MM.1S (cell line): ENCODE data around the gene UBAP2L.
A peak's percentile ranks its signal among the peaks of the same experiment; 100 is the strongest.

ENCODE experiments used
- DNase-seq: peaks from one replicate; pipeline ENCODE4 v3.0.0-alpha.2; 2015
- H2AFZ ChIP-seq: fragments of 300-600 bp; sonication (generic); 2 replicates; pipeline ENCODE4 v1.6.0; 2016; ENCODE audit warnings: antibody characterized with exemption, low read length
- H3F3A ChIP-seq: fragments of 300-600 bp; sonication (generic); 2 replicates; pipeline ENCODE4 v1.6.1; 2016; ENCODE audit warnings: mild to moderate bottlenecking, antibody characterized with exemption, low read length, moderate library complexity, mixed read lengths; ENCODE audit not compliant: insufficient read depth
- H3K27ac ChIP-seq: fragments of 300-600 bp; sonication (generic); 2 replicates; pipeline ENCODE4 v1.5.1; 2016; ENCODE audit warnings: mild to moderate bottlenecking, low read length
- H3K27me3 ChIP-seq: fragments of 300-600 bp; sonication (generic); replicated peaks from 2 replicates; pipeline ENCODE4 v1.6.0; 2016; ENCODE audit warnings: low read length; ENCODE audit not compliant: insufficient read depth
- H3K36me3 ChIP-seq: fragments of 300-600 bp; sonication (generic); replicated peaks from 2 replicates; pipeline ENCODE4 v1.6.1; 2016; ENCODE audit warnings: mild to moderate bottlenecking, low read length, mixed read lengths; ENCODE audit not compliant: insufficient read depth
- H3K4me1 ChIP-seq: fragments of 300-600 bp; sonication (generic); 2 replicates; pipeline ENCODE4 v1.6.1; 2016; ENCODE audit warnings: low read length, mixed read lengths
- H3K4me2 ChIP-seq: fragments of 300-600 bp; sonication (generic); 2 replicates; pipeline ENCODE4 v1.6.0; 2016; ENCODE audit warnings: low read depth, low read length
- H3K4me3 ChIP-seq: fragments of 300-600 bp; sonication (generic); 2 replicates; pipeline ENCODE4 v1.5.1; 2016; ENCODE audit warnings: low read length, mixed read lengths
- H3K79me2 ChIP-seq: fragments of 300-600 bp; sonication (generic); 2 replicates; pipeline ENCODE4 v1.6.1; 2016; ENCODE audit warnings: mixed run types, low read length, mixed read lengths
- H3K9ac ChIP-seq: fragments of 300-600 bp; sonication (generic); 2 replicates; pipeline ENCODE4 v1.6.1; 2016; ENCODE audit warnings: low read length, mixed read lengths
- H3K9me2 ChIP-seq: fragments of 300-600 bp; sonication (generic); replicated peaks from 2 replicates; pipeline ENCODE4 v1.6.1; 2016; ENCODE audit warnings: mild to moderate bottlenecking, low read length, mixed read lengths; ENCODE audit not compliant: insufficient read depth
- H3K9me3 ChIP-seq: fragments of 300-600 bp; sonication (generic); replicated peaks from 2 replicates; pipeline ENCODE4 v1.6.1; 2016; ENCODE audit warnings: mild to moderate bottlenecking, low read length, mixed read lengths; ENCODE audit not compliant: insufficient read depth
- H4K20me1 ChIP-seq: fragments of 300-600 bp; sonication (generic); 2 replicates; pipeline ENCODE4 v1.6.1; 2016; ENCODE audit warnings: mild to moderate bottlenecking, low read length, moderate library complexity, mixed read lengths; ENCODE audit not compliant: insufficient read depth
- EZH2 ChIP-seq: fragments of 300-600 bp; sonication (generic); optimal IDR thresholded peaks from 2 replicates; pipeline ENCODE3; 2017; ENCODE audit warnings: low read depth, mild to moderate bottlenecking, antibody characterized with exemption, low read length, mixed read lengths
- EZH2phosphoT487 ChIP-seq: fragments of 300-600 bp; sonication (generic); IDR thresholded peaks from 2 replicates; pipeline ENCODE4 v1.6.1; 2018; ENCODE audit warnings: antibody characterized with exemption, low read length
- TF ChIP-seq, protein P1 (sequence below): fragments of 300-600 bp; sonication (generic); IDR thresholded peaks from 2 replicates; pipeline ENCODE4 v1.5.1; 2016; ENCODE audit warnings: antibody characterized with exemption, low read length, mixed read lengths

UBAP2L gene

DNA sequence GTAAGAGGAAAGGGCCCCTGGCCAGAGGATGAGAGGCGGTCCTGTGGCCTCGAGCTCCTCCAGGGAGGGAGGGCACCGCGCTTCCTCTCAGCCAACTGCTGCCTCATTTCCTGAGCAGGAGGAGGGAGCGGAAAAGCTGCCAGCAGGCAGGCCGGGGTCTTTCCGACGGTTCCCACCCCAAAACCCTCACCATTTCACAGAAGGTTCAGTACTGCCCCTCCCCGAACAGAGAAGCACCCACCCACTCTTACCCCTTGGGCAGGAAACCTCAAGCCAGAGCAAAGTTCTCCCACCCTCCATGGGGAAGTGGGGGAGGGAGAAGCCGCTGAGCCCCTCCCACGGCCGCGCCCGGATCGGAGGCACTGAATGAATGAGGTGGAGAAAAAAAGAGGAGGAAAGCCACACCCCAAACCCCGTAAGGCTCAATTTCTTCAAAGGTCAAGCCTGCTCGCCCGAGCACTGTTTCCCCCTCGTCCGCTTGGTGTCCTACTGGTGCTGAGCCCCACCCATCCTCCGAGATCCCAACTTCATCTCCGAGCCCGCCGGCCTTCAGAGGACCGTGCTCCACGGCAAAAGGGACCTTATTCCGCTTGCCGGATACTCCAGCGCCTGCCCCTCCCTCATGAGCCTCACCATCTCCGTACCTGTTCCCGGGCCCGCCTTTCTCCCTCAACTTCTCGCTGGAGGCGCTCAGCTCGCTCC, 38.3 kb upstream of the UBAP2L start:
- Histone ChIP-seq H3F3A (peaks cover 47% of the 10 kb centered on the region), H3K9ac (peak overlapping the region; percentile 76), H3K36me3 (0 out of 2 replicates have a peak, but pooled peaks cover 4% of the 10 kb centered on the region), H3K27ac (peak overlapping the region; percentile 69), H3K9me2 (no peaks in the 10 kb centered on the region), H3K4me2 (peak overlapping the region; percentile 71), H2AFZ (peak overlapping the region; percentile 27), H3K4me3 (peak overlapping the region; percentile 89), H3K9me3 (no peaks in the 10 kb centered on the region), H3K27me3 (no peaks in the 10 kb centered on the region), H3K79me2 (peaks cover 55% of the 10 kb centered on the region), H3K4me1 (peaks cover 52% of the 10 kb centered on the region), H4K20me1 (peaks cover 44% of the 10 kb centered on the region)
- DNase-seq, result peak; percentile 82
- TF ChIP-seq EZH2phosphoT487 (no peak), EZH2 (no peak)
- TF ChIP-seq, protein P1, sequence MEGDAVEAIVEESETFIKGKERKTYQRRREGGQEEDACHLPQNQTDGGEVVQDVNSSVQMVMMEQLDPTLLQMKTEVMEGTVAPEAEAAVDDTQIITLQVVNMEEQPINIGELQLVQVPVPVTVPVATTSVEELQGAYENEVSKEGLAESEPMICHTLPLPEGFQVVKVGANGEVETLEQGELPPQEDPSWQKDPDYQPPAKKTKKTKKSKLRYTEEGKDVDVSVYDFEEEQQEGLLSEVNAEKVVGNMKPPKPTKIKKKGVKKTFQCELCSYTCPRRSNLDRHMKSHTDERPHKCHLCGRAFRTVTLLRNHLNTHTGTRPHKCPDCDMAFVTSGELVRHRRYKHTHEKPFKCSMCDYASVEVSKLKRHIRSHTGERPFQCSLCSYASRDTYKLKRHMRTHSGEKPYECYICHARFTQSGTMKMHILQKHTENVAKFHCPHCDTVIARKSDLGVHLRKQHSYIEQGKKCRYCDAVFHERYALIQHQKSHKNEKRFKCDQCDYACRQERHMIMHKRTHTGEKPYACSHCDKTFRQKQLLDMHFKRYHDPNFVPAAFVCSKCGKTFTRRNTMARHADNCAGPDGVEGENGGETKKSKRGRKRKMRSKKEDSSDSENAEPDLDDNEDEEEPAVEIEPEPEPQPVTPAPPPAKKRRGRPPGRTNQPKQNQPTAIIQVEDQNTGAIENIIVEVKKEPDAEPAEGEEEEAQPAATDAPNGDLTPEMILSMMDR, result no peak

DNA sequence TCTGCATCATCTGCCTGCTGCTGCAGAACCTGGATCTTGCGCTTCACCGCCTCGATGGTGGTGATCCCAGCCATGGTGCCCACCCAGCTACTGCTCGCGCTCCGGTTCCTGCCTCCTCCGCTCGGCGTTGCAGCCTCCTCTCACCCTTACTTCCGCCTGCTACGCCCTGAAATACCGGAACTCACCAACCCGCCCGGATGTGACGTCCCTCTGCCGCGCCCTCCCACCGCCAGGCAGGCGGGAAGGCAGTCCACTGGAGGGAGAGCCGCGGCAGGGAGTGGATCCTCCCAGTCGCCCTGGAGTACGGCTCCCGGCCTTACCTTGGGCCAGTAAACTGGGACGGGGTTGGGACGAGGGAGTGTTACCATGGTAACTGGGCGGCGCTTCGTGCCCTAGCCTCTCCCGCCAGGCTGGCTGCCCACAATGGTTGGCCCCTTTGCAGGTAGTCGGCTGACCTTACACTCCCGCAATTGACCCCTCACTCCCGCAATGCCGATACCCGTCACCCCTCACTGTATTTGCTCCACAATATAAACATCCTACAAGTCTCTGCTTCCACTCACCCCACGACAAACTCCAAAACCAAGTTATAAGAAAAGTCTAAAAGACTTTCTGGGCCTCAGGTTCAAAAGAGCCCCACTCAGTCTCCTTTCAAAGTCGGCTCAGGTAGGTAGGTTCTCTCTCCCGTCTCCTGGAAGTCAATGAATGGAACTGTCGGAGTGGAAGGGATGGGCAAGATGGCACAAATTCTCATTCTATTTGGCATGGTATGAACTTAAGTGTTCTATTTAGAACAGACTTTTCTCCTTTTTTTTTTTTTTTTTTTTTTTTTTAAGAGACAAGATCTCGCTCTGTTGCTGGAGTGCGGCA, 37.5 kb upstream of the UBAP2L start:
- H3K4me3 ChIP-seq, result peak overlapping the region; percentile 89
- H3K4me1 ChIP-seq, result peaks cover 49% of the 10 kb centered on the region
- H3K9me2 ChIP-seq, result no peaks in the 10 kb centered on the region
- H2AFZ ChIP-seq, result peak overlapping the region; percentile 54
- no peak for TF ChIP-seq EZH2
- TF ChIP-seq, protein P1, result no peak
- TF ChIP-seq EZH2phosphoT487, result no peak
- peaks cover 36% of the 10 kb centered on the region for H4K20me1 ChIP-seq
- peaks cover 47% of the 10 kb centered on the region for H3K79me2 ChIP-seq
- peak overlapping the region; percentile 87 for H3K4me2 ChIP-seq
- H3K36me3 ChIP-seq, result no peaks in the 10 kb centered on the region
- no peaks in the 10 kb centered on the region for H3K9me3 ChIP-seq
- peak overlapping the region; percentile 76 for H3K9ac ChIP-seq
- peak overlapping the region; percentile 69 for H3K27ac ChIP-seq
- H3F3A ChIP-seq, result peaks cover 50% of the 10 kb centered on the region
- no peaks in the 10 kb centered on the region for H3K27me3 ChIP-seq
- DNase-seq, result peak; percentile 98

DNA sequence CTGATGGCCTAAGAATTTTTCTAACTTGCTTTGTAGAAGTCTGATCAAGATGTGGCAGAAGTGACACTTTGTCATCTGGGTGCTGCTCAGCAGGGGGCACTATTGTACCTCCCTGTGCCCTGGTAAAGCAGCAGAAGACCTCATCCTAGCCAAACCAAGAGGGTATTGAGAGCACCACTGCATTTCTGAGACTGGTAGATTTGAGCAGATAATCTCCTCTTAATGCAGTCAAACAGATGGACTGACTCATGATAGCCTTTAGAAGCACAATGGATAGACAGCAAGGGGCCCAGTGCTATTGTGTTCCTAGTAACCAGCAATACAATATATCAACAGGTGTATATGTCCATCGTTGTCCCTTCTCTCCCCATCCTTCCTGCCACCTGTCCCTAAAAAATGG, 34.6 kb upstream of the UBAP2L start:
- Histone ChIP-seq H3K4me1 (peaks cover 25% of the 10 kb centered on the region), H3K9me3 (no peaks in the 10 kb centered on the region), H3K79me2 (peaks cover 18% of the 10 kb centered on the region), H3K4me2 (peak overlapping the region; percentile 35), H3K9ac (no peak overlapping the region), H3K27ac (peak overlapping the region; percentile 58; the same call in 1 of the 2 replicates), H4K20me1 (peaks cover 8% of the 10 kb centered on the region), H3K9me2 (no peaks in the 10 kb centered on the region), H3K36me3 (no peaks in the 10 kb centered on the region), H3K4me3 (no peak overlapping the region), H3F3A (peaks cover 40% of the 10 kb centered on the region), H2AFZ (peak overlapping the region; percentile 33), H3K27me3 (no peaks in the 10 kb centered on the region)
- DNase-seq, result peak; percentile 87
- no peak for TF ChIP-seq EZH2phosphoT487
- TF ChIP-seq, protein P1, result peak; percentile 96
